Gastroesophageal sphincter (tissue), 4 donors: Measurements from ENCODE around the gene DYNC1I1. TPM values are rescaled to one million over a fixed set of nuclear protein-coding genes. Genes with fewer than 3 reads are reported as not detected.

Source experiments
- ATAC-seq: fragments of 150-250 bp; one replicate; pipeline ENCODE4 v1.9.1; 2016; ENCODE audit warnings: mild to moderate bottlenecking, moderate library complexity
- H3K27ac ChIP-seq, 4 donors: fragments of 200-600 bp; sonication (generic) in 3 of 4; 1 replicate in 3 of 4; 2 replicates in 1 of 4; pipeline ENCODE4 v1.5.1; 2016 to 2019
- H3K27me3 ChIP-seq: fragments of 200-600 bp; sonication (generic); one replicate; pipeline ENCODE4 v1.5.1; 2019
- H3K36me3 ChIP-seq, 2 donors: fragments of 200-600 bp; sonication (generic); one replicate each; pipeline ENCODE4 v1.5.1; 2019; ENCODE audit warnings: control low read depth in 1 of 2
- H3K4me1 ChIP-seq, 3 donors: fragments of 200-600 bp; sonication (generic); 1 replicate in 2 of 3; 2 replicates in 1 of 3; pipeline ENCODE4 v1.5.1; 2016 to 2019; ENCODE audit warnings: control low read depth in 2 of 3
- H3K4me3 ChIP-seq, 2 donors: fragments of 200-600 bp; sonication (generic); one replicate each; pipeline ENCODE4 v1.5.1; 2019; ENCODE audit warnings: mild to moderate bottlenecking in 1 of 2, moderate library complexity in 1 of 2
- H3K9me3 ChIP-seq, 3 donors: fragments of 200-600 bp; sonication (generic); one replicate each; pipeline ENCODE4 v1.5.1; 2017 to 2019; ENCODE audit warnings: control low read depth in 2 of 3
- CTCF ChIP-seq, 4 experiments: fragments of 200-600 bp in 2 of 4; fragments of 450-650 bp in 2 of 4; sonication (generic) in 1 of 4; IDR thresholded peaks; one replicate each; pipeline ENCODE4 v1.5.1; 2017 to 2019; ENCODE audit warnings: antibody characterized with exemption in 4 of 4, mild to moderate bottlenecking in 2 of 4, moderate library complexity in 2 of 4
- EP300 ChIP-seq: sonication (generic); formaldehyde crosslinking; IDR thresholded peaks from one replicate; pipeline ENCODE4 v1.6.1; 2017; ENCODE audit warnings: antibody characterized with exemption, mild to moderate bottlenecking
- POLR2A ChIP-seq, 2 donors: fragments of 450-650 bp; IDR thresholded peaks; one replicate each; pipeline ENCODE4 v1.6.1; 2017; ENCODE audit warnings: antibody characterized with exemption in 2 of 2, mild to moderate bottlenecking in 2 of 2, moderate library complexity in 1 of 2
- POLR2AphosphoS5 ChIP-seq: sonication (generic); formaldehyde crosslinking; IDR thresholded peaks from one replicate; pipeline ENCODE4 v1.6.1; 2017; ENCODE audit warnings: antibody characterized with exemption
- WGBS, 2 donors: methylation state at CpG; one replicate each; pipeline ENCODE4 v1.1.5; 2018; ENCODE audit warnings: low coverage in 1 of 2; 5-methylcytosine and 5-hydroxymethylcytosine counted together
- total RNA-seq, 4 donors: library from RNA; depleted of rRNA; stranded (reverse); fragments of >200 nt; gene quantifications; one replicate each; pipeline ENCODE4 v1.1.0, GENCODE V29; 2016

The DYNC1I1 gene
- total RNA-seq, 4 donors from 2014 or later: 7.6 to 23.8 (median 18.2) TPM

- Histone ChIP-seq H3K27me3 (no peaks in the 10 kb centered on the region), H3K27ac (no peak overlapping the region), H3K4me1 (no peaks in the 10 kb centered on the region), H3K4me3 (no peak overlapping the region), H3K36me3 (no peaks in the 10 kb centered on the region), H3K9me3 (no peaks in the 10 kb centered on the region)
- no peak for ATAC-seq
- WGBS, 2 donors: 44 to 48% methylated on average over 3 of the region's 3 CpGs
- no peak for TF ChIP-seq CTCF (IDR thresholded peaks at IDR 0.05)
- TF ChIP-seq EP300: no peak
- TF ChIP-seq POLR2AphosphoS5: no peak
- no peak for TF ChIP-seq POLR2A (IDR thresholded peaks at IDR 0.05)
These were observed 28.4 kb downstream of the DYNC1I1 start for GRCh38 chr7:95800787-95801186.

- Histone ChIP-seq H3K4me1 (no peaks in the 10 kb centered on the region), H3K27ac (no peak overlapping the region), H3K4me3 (no peak overlapping the region), H3K27me3 (no peaks in the 10 kb centered on the region), H3K36me3 (peaks cover 0 to 13% of the 10 kb centered on the region in 2 donors), H3K9me3 (no peaks in the 10 kb centered on the region)
- no peak for TF ChIP-seq POLR2AphosphoS5
- TF ChIP-seq POLR2A (IDR thresholded peaks at IDR 0.05): no peak
- no peak for TF ChIP-seq CTCF (IDR thresholded peaks at IDR 0.05)
- TF ChIP-seq EP300: no peak
- ATAC-seq: no peak
- whole genome bisulfite sequencing, 2 donors: 83 to 97% methylated on average over 3 of the region's 3 CpGs
These were observed 29.9 kb downstream of the DYNC1I1 start for GRCh38 chr7:95802270-95802669.

- 57 to 64% methylated on average over 4 of the region's 4 CpGs for WGBS, 2 donors
- H3K9me3 ChIP-seq: no peaks in the 10 kb centered on the region
- no peaks in the 10 kb centered on the region for H3K27me3 ChIP-seq
- peaks cover 0 to 18% of the 10 kb centered on the region in 2 donors for H3K36me3 ChIP-seq
- TF ChIP-seq POLR2A (IDR thresholded peaks at IDR 0.05) (no peak), POLR2AphosphoS5 (no peak), CTCF (IDR thresholded peaks at IDR 0.05) (no peak), EP300 (no peak)
- H3K4me1 ChIP-seq: no peaks in the 10 kb centered on the region
- H3K4me3 ChIP-seq: no peak overlapping the region
- ATAC-seq: no peak
- H3K27ac ChIP-seq: no peak overlapping the region
These were observed 31.7 kb downstream of the DYNC1I1 start for GRCh38 chr7:95804052-95804451.

GRCh38 chr7:95805909-95806308, 33.6 kb downstream of the DYNC1I1 start:
- TF ChIP-seq EP300 (no peak), POLR2AphosphoS5 (no peak), CTCF (IDR thresholded peaks at IDR 0.05) (no peak), POLR2A (IDR thresholded peaks at IDR 0.05) (no peak)
- Histone ChIP-seq H3K4me1 (no peaks in the 10 kb centered on the region), H3K27ac (no peak overlapping the region), H3K9me3 (no peaks in the 10 kb centered on the region), H3K4me3 (no peak overlapping the region), H3K27me3 (no peaks in the 10 kb centered on the region), H3K36me3 (peaks cover 0 to 18% of the 10 kb centered on the region in 2 donors)
- ATAC-seq: no peak
- 81 to 82% methylated on average over 1 of the region's 1 CpG for WGBS, 2 donors

GRCh38 chr7:95808396-95808795, 36.0 kb downstream of the DYNC1I1 start:
- TF ChIP-seq CTCF (IDR thresholded peaks at IDR 0.05) (no peak), EP300 (no peak), POLR2A (IDR thresholded peaks at IDR 0.05) (no peak), POLR2AphosphoS5 (no peak)
- no peaks in the 10 kb centered on the region for H3K27me3 ChIP-seq
- ATAC-seq: no peak
- H3K27ac ChIP-seq: no peak overlapping the region
- no peaks in the 10 kb centered on the region for H3K9me3 ChIP-seq
- 60 to 61% methylated on average over 2 of the region's 2 CpGs for WGBS, 2 donors
- peaks cover 0 to 18% of the 10 kb centered on the region in 2 donors for H3K36me3 ChIP-seq
- no peak overlapping the region for H3K4me3 ChIP-seq
- H3K4me1 ChIP-seq: no peaks in the 10 kb centered on the region
